SK-MEL-5 (cell line): ENCODE results near the gene TPSAB1. TPM values are rescaled to one million over a fixed set of nuclear protein-coding genes. Genes with fewer than 3 reads are reported as not detected.
"Not testable (repeated sequence)": the region's sequence is repeated elsewhere in the genome, so short reads cannot be mapped to it uniquely, and the experiment has no call there.

Source experiments
- DNase-seq: peaks from one replicate; pipeline ENCODE4 v3.0.0-alpha.2; 2016; ENCODE audit warnings: low read depth, low spot score
- in situ Hi-C: cut with HindIII; loops from 2 replicates; pipeline ENCODE4 v1.10.0; 2016; ENCODE audit warnings: low sequenced_read_pairs, high pct_unique_total_duplicates, low pct_unique_long_range_greater_than_20kb
- total RNA-seq: library from RNA; depleted of rRNA; stranded (reverse); fragments of >200 nt; shearing (Covaris generic); gene quantifications from 2 replicates; pipeline ENCODE4 v1.2.3, GENCODE V29; 2014

Gene TPSAB1
- total RNA-seq, 1 experiment from 2014 or later, result not detected

DNA sequence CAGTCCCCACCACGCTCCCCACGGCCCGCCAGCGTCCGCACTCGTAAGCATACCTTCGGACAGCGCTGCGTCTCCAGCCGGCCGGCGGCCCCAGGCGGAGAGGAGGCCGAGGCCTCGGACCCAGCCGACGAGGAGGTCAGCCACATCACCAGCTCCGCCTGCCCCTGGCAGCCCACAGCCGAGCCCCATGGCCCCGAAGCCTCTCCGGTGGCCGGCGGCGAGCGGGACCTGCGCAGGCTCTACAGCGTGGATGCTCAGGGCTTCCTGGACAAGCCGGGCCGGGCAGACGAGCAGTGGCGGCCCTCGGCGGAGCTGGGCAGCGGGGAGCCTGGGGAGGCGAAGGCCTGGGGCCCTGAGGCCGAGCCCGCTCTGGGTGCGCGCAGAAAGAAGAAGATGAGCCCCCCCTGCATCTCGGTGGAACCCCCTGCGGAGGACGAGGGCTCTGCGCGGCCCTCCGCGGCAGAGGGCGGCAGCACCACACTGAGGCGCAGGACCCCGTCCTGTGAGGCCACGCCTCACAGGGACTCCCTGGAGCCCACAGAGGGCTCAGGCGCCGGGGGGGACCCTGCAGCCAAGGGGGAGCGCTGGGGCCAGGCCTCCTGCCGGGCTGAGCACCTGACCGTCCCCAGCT, 20.3 kb upstream of the TPSAB1 start:
- DNase-seq, result no peak
- in situ Hi-C loops, result no loop called here

- in situ Hi-C loops, result no loop called here
- DNase-seq, result no peak
These were observed 19.5 kb upstream of the TPSAB1 start for GRCh38 chr16:1220841-1221627.

DNA sequence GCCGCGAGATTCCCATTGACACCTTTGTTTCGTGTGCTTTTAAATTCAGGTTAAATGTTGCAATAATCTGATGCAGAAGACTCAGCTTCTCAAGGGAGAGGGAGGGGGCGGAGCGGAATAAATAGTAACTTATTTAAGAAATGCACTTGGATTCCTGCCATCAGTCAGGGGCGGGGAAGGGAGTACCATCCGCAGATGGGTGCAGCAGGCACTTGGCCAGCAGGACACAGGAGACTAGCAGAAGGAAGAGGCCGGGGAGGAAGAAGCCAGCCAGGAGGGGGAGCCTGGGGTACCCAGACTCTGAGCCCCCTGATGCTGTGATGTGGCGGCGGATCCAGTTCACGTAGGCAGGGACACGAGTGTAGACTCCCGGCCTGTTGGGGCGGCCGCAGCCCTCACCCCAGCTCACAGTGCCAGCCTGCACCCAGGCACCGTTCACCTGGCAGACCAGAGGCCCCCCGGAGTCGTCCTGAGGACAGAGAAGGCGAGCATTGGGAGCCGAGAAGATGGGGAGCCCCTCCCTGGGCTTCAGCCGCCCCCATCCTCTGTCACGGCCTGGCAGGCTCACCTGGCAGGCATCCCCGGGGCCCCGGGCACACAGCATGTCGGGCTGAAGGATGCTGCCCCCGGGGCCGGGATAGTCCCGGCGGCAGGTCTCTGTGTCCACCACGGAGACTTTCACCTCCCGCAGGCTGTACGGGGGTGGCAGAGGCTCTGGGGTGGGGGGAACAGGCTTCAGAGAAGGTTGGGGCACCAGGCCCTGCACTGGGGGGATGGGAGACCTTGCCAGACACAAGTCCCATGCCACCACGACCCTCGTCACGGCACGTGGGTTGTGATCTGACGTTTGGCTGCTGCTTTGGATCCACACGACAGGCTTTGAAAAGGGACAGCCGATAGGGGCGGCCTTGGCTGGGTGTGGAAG, 18.6 kb upstream of the TPSAB1 start:
- in situ Hi-C loops, result no loop called here
- no peak for DNase-seq

DNA sequence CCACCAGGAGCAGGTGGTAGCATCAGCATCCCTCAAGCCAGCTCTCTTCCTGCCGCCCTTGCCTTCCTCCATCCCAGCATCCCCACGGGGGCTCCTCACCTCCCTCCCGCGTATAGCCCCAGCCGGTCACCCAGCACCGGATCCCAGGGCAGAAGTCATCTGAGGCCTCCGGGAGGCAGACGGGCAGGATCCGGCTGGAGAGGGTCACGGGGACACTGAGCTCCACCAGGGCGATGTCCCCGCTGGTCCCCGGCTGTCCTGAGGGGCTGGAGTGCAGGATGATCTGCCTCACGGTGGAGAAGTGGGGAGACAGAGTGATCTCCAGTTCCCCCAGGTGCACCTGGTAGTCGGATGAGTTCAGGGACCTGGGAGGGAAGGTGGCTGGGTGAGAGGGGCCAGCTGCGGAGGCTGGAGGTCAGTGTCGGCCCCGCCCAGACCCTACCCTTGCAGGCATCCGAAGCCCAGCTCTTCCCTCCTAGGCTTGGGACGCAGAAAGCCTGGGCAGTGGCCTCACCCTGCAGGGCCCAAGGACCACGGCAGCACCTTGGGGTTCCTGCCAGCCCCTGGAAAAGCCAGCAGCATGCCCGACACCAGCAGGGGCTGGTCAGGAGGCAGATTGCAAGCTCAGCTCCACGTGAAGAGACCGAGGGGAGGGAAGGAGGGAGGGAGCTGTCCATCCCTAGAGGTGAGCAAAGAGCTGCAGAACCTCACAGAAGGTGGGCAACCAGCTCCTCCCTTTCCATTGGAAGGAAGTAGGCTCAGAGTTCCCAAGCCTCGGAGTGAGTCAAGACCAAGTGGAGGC, 17.8 kb upstream of the TPSAB1 start:
- in situ Hi-C loops, result no loop called here
- no peak for DNase-seq

DNA sequence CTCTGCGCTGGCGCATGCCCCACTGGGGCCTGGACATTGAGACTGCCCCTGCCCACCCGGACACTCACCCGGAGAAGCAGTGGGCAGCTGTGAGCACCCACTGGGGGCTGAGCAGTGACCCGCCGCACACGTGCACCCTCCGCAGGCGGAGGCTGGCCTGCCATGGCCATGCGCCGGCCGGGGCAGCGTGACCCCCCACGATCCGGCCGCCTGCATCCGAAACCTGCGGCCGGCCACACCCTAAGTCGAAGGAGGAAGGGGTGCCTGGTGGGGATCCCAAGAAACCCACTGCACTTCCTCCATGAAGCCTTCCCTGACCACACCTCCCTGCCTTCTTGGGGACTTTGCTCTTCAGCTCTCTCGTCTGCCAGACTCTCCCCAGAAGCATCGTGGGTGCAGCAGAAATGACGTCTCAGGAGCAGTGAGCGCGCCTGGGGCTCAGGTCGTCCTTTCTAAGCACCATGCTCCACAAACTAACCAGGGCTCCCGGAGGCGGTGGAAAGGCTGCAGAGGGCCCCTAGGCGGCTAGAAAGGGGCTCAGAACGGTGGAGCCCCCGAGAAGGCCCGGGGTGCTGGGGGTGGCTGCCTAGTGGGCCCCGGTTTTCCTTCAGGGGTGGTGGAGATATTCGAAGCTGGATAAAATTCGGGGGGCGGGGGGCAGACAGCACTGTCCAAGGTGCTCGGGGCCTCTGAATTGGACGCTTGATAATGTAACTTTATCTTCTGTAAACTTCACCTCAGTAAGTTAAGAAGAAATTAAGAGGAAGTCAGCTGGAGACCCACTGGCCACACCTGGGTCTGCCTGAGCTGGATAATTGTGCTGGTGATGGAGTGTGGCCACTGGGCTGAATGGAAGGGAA, 16.9 kb upstream of the TPSAB1 start:
- in situ Hi-C loops, result no loop called here
- DNase-seq, result no peak

GRCh38 chr16:1224558-1224957, 15.9 kb upstream of the TPSAB1 start:
- no peak for DNase-seq
- in situ Hi-C loops, result no loop called here

DNA sequence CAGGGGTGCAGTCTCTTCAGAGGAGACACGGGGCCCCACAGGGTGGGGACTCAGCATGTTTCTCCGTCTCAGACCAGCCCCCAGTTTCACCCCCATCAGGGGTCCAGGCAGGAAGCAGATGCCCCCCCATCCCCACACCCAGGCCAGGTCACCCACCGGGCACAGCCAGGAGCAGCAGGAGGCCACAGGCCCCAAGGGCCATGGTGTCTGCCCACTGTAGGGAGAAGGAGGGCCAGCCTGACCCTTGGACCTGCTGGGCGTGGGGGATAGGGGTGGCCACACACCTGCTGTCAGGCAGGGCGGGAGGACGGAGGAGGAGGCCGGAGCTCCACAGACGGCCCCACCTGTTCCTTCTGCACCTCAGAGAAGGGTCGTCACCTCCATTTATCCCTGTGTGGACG, 15.5 kb upstream of the TPSAB1 start, which contains the start of gene TPSG1:
TSS of gene TPSG1 (minus strand) at position 218 of the 401 bp plus-strand sequence. CDS start at position 202, 16 bp downstream.
- DNase-seq, result no peak
- in situ Hi-C loops, result no loop called here

DNA sequence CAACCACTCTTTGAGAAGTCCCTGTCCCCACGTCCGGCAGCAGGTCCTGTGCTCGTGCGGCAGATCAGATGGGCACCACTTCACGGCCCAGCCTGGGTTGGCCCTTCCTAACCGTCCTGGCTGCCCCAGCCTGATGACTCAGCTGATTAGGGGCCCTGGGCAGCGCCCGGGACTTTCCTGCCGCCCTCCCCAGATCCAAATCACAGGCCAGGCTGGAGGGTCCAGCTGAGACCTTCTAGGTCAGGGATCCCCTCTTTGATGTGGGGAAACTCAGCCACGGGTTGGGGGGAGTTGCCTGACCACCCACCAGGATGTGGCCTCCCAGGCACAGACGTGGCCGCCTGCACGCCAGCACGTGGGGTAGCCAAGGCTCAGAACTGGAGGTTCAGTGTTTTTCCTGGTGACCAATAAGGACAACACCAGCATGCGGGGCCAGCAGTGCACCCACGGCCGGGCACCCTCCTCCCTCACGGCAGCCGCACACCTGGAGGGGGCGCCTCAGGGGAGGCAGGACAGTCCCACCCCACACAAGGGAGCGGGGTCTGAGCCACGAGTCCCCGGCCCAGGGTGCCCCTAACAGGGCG, 14.7 kb upstream of the TPSAB1 start:
- DNase-seq, in situ Hi-C loops: not testable (repeated sequence)

DNA sequence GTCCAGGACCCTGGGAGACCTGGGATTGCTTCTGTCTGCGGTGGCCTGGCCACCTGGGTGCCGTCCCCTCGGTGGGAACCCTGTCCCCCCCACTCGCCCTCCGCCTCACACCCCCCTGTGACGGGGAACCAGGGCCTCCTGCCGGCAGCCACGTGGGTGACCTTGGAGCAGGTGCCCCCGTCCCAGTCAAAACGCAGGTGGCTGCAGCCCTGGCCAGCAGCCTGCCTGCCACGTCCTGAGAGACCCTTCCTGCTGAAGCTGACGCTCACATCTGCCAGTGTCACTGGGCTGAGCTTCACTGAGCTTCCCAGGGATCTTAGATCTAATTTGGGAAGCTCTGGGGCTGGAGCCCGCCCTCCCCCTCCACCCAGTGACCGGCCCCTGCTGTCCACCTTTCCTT, 13.8 kb upstream of the TPSAB1 start:
- DNase-seq, in situ Hi-C loops: not testable (repeated sequence)

GRCh38 chr16:1228227-1228626, 12.3 kb upstream of the TPSAB1 start:
- DNase-seq, in situ Hi-C loops: not testable (repeated sequence)

GRCh38 chr16:1229476-1229875, 11.0 kb upstream of the TPSAB1 start:
- in situ Hi-C loops, DNase-seq: not testable (repeated sequence)

GRCh38 chr16:1230084-1230470, 10.4 kb upstream of the TPSAB1 start, which contains the start of gene TPSB2:
TPSB2 (minus strand) TSS chr16:1230184; CDS start chr16:1229951, 233 bp downstream.
- in situ Hi-C loops, result not testable (repeated sequence)

GRCh38 chr16:1230471-1231212, 9.9 kb upstream of the TPSAB1 start:
- in situ Hi-C loops, DNase-seq: not testable (repeated sequence)

More at GRCh38 chr16:1230084-1230470, 10.4 kb upstream of the TPSAB1 start, which contains the start of gene TPSB2:
- DNase-seq, result not testable (repeated sequence)

- in situ Hi-C loops, DNase-seq: not testable (repeated sequence)
These were observed 9.2 kb upstream of the TPSAB1 start for GRCh38 chr16:1231301-1231700.

- in situ Hi-C loops, DNase-seq: not testable (repeated sequence)
These were observed 8.3 kb upstream of the TPSAB1 start for GRCh38 chr16:1232049-1232748.
